Heart right ventricle (tissue), 16 donors: ENCODE data around the gene ANAPC10. TPM values are rescaled to one million over a fixed set of nuclear protein-coding genes. Genes with fewer than 3 reads are reported as not detected.
"Not testable (repeated sequence)": the region's sequence is repeated elsewhere in the genome, so short reads cannot be mapped to it uniquely, and the experiment has no call there.

Experiments used
- ATAC-seq, 8 donors: fragments of 200-7000 bp; cut with Tn5 transposase; one replicate each; pipeline ENCODE4 v1.9.1; 2020; ENCODE audit warnings: mild to moderate bottlenecking in 8 of 8, moderate library complexity in 8 of 8, moderate number of reproducible peaks in 1 of 8
- DNase-seq, 2 donors: peaks; one replicate each; pipeline ENCODE4 v3.0.0-alpha.2; 2020
- H3K27ac ChIP-seq, 10 donors: fragments of 200-600 bp; sonication (generic) in 2 of 10; one replicate each; pipeline versions ENCODE4 v1.5.0 to v1.8.0; 2020 to 2022; ENCODE audit warnings: mild to moderate bottlenecking in 3 of 10
- H3K27me3 ChIP-seq, 7 donors: fragments of 200-600 bp; one replicate each; pipeline ENCODE4 v1.8.0; 2021 to 2022; ENCODE audit warnings: mild to moderate bottlenecking in 2 of 7
- H3K36me3 ChIP-seq, 9 donors: fragments of 200-600 bp; sonication (generic) in 1 of 9; one replicate each; pipeline versions ENCODE4 v1.5.0 to v1.8.0; 2020 to 2022; ENCODE audit warnings: mild to moderate bottlenecking in 2 of 9
- H3K4me1 ChIP-seq, 9 donors: fragments of 200-600 bp; sonication (generic) in 1 of 9; one replicate each; pipeline versions ENCODE4 v1.5.0 to v1.8.0; 2020 to 2022; ENCODE audit warnings: mild to moderate bottlenecking in 4 of 9
- H3K4me3 ChIP-seq, 10 donors: fragments of 200-600 bp; sonication (generic) in 2 of 10; one replicate each; pipeline versions ENCODE4 v1.5.0 to v1.8.0; 2020 to 2022; ENCODE audit warnings: mild to moderate bottlenecking in 7 of 10, moderate library complexity in 2 of 10
- H3K9me3 ChIP-seq, 11 donors: fragments of 200-600 bp in 10 of 11; sonication (generic) in 2 of 11; one replicate each; pipeline versions ENCODE4 v1.5.0 to v1.8.0; 2013 to 2022; ENCODE audit warnings: mild to moderate bottlenecking in 2 of 11, control low read depth in 1 of 11, moderate library complexity in 1 of 11
- CTCF ChIP-seq, 9 donors: fragments of 200-600 bp; sonication (generic) in 2 of 9; IDR thresholded peaks; one replicate each; pipeline versions ENCODE4 v1.5.0 to v1.8.0; 2021 to 2022; ENCODE audit warnings: antibody characterized with exemption in 9 of 9, mild to moderate bottlenecking in 5 of 9, moderate library complexity in 1 of 9
- WGBS, 2 donors: extraction: QIAGEN DNeasy Blood & Tissue Kit; methylation state at CpG; one replicate each; pipeline ENCODE4 v1.1.7; 2013; ENCODE audit warnings: inconsistent platforms in 1 of 2; 5-methylcytosine and 5-hydroxymethylcytosine counted together
- intact Hi-C, 10 donors: fragments of 100-400 bp; cut with DNase I; formaldehyde crosslinking; loops; one replicate each; pipeline versions ENCODE4 v1.11.1 to v1.14.2; 2022
- polyA plus RNA-seq, 2 donors: library from polyadenylated mRNA; stranded (reverse); fragments of 200-250 nt; gene quantifications; one replicate each; pipeline ENCODE4 v1.2.3, GENCODE V29; 2013
- total RNA-seq, 10 donors: library from RNA; stranded (reverse); fragmentation: NEBNext Ultra II Directional in 3 of 10; extraction: Animal tissue kit (Norgen Biotek cat#: 25700) in 3 of 10; gene quantifications; one replicate each; pipeline versions ENCODE4 v1.2.1 to v1.2.4, GENCODE V29; 2021 to 2023
- donor health status: Arrhythmogenic right ventricular cardiomyopathy.
- donor health status: ischemic (EF 13 %, LVEDD 7.1; RV severe dilation, severe dysfunction).
- donor health status: healthy with polysubstance abuse.
- donor health status: DM: no; HTN: yes; CAD: no.
- donor health status: DM: no; HTN: no; CAD: no.
- donor health status: ischemic (EF 25% LVEDD 6.9; RV normal size, moderate dysfunction).
- donor health status: ischemic (EF 25% LVEDD 5.7; RV mildly dilated, moderate dysfunction).
- donor health status: healthy.
- donor health status: DM: yes; HTN: yes; CAD: no.
- donor health status: Ischemic cardiomyopathy.
- donor health status: ischemic (EF 35%, LVEDD 5.7; RV mildly dilated, moderate dysfunction).
- donor health status: nonischemic (EF 11% LVEDD 7.7; RV severe dilation, severe dysfunction).
- donor health status: DM: yes; HTN: yes; CAD: no.
- donor health status: PGD.
- donor health status: ischemic (EF 29% LVEDD 5.4; RV normal size, mild dysfunction).
- donor health status: nonischemic (EF 23%, LVEDD 6.1; RV moderate dilation, normal function).

The ANAPC10 gene
- total and polyA plus RNA-seq, 12 donors = 10.3 to 23.0 (median 14.6) TPM

GRCh38 chr4:145001635-145002034 lies 96.4 kb downstream of the ANAPC10 start:
- H3K4me3 ChIP-seq = no peak overlapping the region
- 77 to 80% methylated on average over 3 of the region's 3 CpGs for WGBS, 2 donors
- H3K27ac ChIP-seq = no peak overlapping the region
- ATAC-seq = peak in 1 of 8 donors; percentile 33
- DNase-seq = no peak
- no peak for TF ChIP-seq CTCF (IDR thresholded peaks at IDR 0.05)
- H3K9me3 ChIP-seq = peaks cover 0 to 19% (median 0%) of the 10 kb centered on the region in 11 donors
- no peaks in the 10 kb centered on the region for H3K4me1 ChIP-seq
- intact Hi-C loops = no loop called here
- no peaks in the 10 kb centered on the region for H3K36me3 ChIP-seq
- no peaks in the 10 kb centered on the region for H3K27me3 ChIP-seq

- ATAC-seq, H3K27ac ChIP-seq, H3K36me3 ChIP-seq, DNase-seq, H3K4me3 ChIP-seq, intact Hi-C loops, H3K27me3 ChIP-seq, H3K4me1 ChIP-seq: not testable (repeated sequence)
- WGBS, 2 donors = 96% methylated on average over 5 of the region's 5 CpGs
- H3K9me3 ChIP-seq = peaks cover 0 to 19% (median 0%) of the 10 kb centered on the region in 11 donors
These were observed 97.3 kb downstream of the ANAPC10 start for GRCh38 chr4:145000656-145001055.

- intact Hi-C loops = no loop called here
- H3K4me1 ChIP-seq = peaks cover 0 to 5% (median 0%) of the 10 kb centered on the region in 9 donors
- H3K4me3 ChIP-seq = no peak overlapping the region
- peaks cover 0 to 5% (median 0%) of the 10 kb centered on the region in 11 donors for H3K9me3 ChIP-seq
- 82 to 85% methylated on average over 2 of the region's 2 CpGs for WGBS, 2 donors
- H3K36me3 ChIP-seq = peaks cover 0 to 8% (median 0%) of the 10 kb centered on the region in 9 donors
- no peak overlapping the region for H3K27ac ChIP-seq
- TF ChIP-seq CTCF (IDR thresholded peaks at IDR 0.05) = no peak
- ATAC-seq (no peak), DNase-seq (no peak)
- H3K27me3 ChIP-seq = no peaks in the 10 kb centered on the region
These were observed 108.7 kb downstream of the ANAPC10 start for GRCh38 chr4:144989306-144989705.

GRCh38 chr4:144985531-144985930 lies 112.5 kb downstream of the ANAPC10 start:
- no peak for ATAC-seq
- Histone ChIP-seq H3K36me3 (no peaks in the 10 kb centered on the region), H3K9me3 (peaks cover 0 to 19% (median 7%) of the 10 kb centered on the region in 11 donors), H3K4me1 (peaks cover 0 to 6% (median 0%) of the 10 kb centered on the region in 9 donors), H3K4me3 (no peak overlapping the region), H3K27me3 (no peaks in the 10 kb centered on the region), H3K27ac (no peak overlapping the region)
- WGBS, 2 donors = 74 to 81% methylated on average over 1 of the region's 1 CpG
- DNase-seq = no peak
- TF ChIP-seq CTCF (IDR thresholded peaks at IDR 0.05) = no peak
- intact Hi-C loops = no loop called here

GRCh38 chr4:144985014-144985413 lies 113.0 kb downstream of the ANAPC10 start:
- Histone ChIP-seq H3K36me3 (no peaks in the 10 kb centered on the region), H3K27me3 (no peaks in the 10 kb centered on the region), H3K9me3 (peaks cover 0 to 24% (median 8%) of the 10 kb centered on the region in 11 donors), H3K4me1 (peaks cover 0 to 6% (median 0%) of the 10 kb centered on the region in 9 donors), H3K4me3 (no peak overlapping the region), H3K27ac (peak overlapping the region in 1 of 10 donors; percentile 2)
- no peak for ATAC-seq
- TF ChIP-seq CTCF (IDR thresholded peaks at IDR 0.05) = no peak
- intact Hi-C loops = no loop called here
- DNase-seq = no peak
